ENCODE results near the gene ALDH7A1.

The ALDH7A1 gene

GRCh38 chr5:126535856-126536545, 59.0 kb downstream of the ALDH7A1 start:
- Histone ChIP-seq H3K4me1 (ENCODE audit: low read depth, poor library complexity, severe bottlenecking) (peaks cover 5% of the 10 kb centered on the region), H3K27ac (no peak overlapping the region), H3K9ac (no peak overlapping the region), H2AFZ (ENCODE audit: low read depth) (no peak overlapping the region), H3K27me3 (ENCODE audit: insufficient read depth, low read depth) (no peaks in the 10 kb centered on the region), H3K4me2 (no peak overlapping the region), H3K79me2 (ENCODE audit: insufficient read depth, low read depth) (no peaks in the 10 kb centered on the region), H4K20me1 (ENCODE audit: insufficient read depth) (no peaks in the 10 kb centered on the region), H3K4me3 (IDR thresholded peaks at IDR 0.05; ENCODE audit: insufficient read depth, low read depth, low read length) (no peak overlapping the region), H3K36me3 (ENCODE audit: insufficient read depth) (no peaks in the 10 kb centered on the region)
- no peak for TF ChIP-seq CTCF (conservative IDR thresholded peaks at IDR 0.05; ENCODE audit: low read depth, low read length)

- Histone ChIP-seq H3K4me3 (IDR thresholded peaks at IDR 0.05; ENCODE audit: insufficient read depth, low read depth, low read length) (no peak overlapping the region), H3K4me1 (ENCODE audit: low read depth, poor library complexity, severe bottlenecking) (peaks cover 5% of the 10 kb centered on the region), H3K4me2 (no peak overlapping the region), H3K27ac (no peak overlapping the region), H4K20me1 (ENCODE audit: insufficient read depth) (no peaks in the 10 kb centered on the region), H2AFZ (ENCODE audit: low read depth) (no peak overlapping the region), H3K36me3 (ENCODE audit: insufficient read depth) (no peaks in the 10 kb centered on the region), H3K79me2 (ENCODE audit: insufficient read depth, low read depth) (no peaks in the 10 kb centered on the region), H3K9ac (no peak overlapping the region), H3K27me3 (ENCODE audit: insufficient read depth, low read depth) (no peaks in the 10 kb centered on the region)
- no peak for TF ChIP-seq CTCF (conservative IDR thresholded peaks at IDR 0.05; ENCODE audit: low read depth, low read length)
Observed at GRCh38 chr5:126534553-126534952, 60.5 kb downstream of the ALDH7A1 start.

- no peak overlapping the region for H2AFZ ChIP-seq (ENCODE audit: low read depth)
- no peaks in the 10 kb centered on the region for H3K36me3 ChIP-seq (ENCODE audit: insufficient read depth)
- H3K9ac ChIP-seq, result no peak overlapping the region
- H3K4me2 ChIP-seq, result no peak overlapping the region
- H4K20me1 ChIP-seq (ENCODE audit: insufficient read depth), result no peaks in the 10 kb centered on the region
- no peak overlapping the region for H3K4me3 ChIP-seq (IDR thresholded peaks at IDR 0.05; ENCODE audit: insufficient read depth, low read depth, low read length)
- no peaks in the 10 kb centered on the region for H3K79me2 ChIP-seq (ENCODE audit: insufficient read depth, low read depth)
- no peaks in the 10 kb centered on the region for H3K27me3 ChIP-seq (ENCODE audit: insufficient read depth, low read depth)
- TF ChIP-seq CTCF (conservative IDR thresholded peaks at IDR 0.05; ENCODE audit: low read depth, low read length), result no peak
- no peaks in the 10 kb centered on the region for H3K4me1 ChIP-seq (ENCODE audit: low read depth, poor library complexity, severe bottlenecking)
- no peak overlapping the region for H3K27ac ChIP-seq
Observed at GRCh38 chr5:126531543-126532120, 63.4 kb downstream of the ALDH7A1 start.

GRCh38 chr5:126527892-126528291, 67.1 kb downstream of the ALDH7A1 start:
- no peaks in the 10 kb centered on the region for H3K79me2 ChIP-seq (ENCODE audit: insufficient read depth, low read depth)
- H3K4me2 ChIP-seq, result no peak overlapping the region
- H3K4me1 ChIP-seq (ENCODE audit: low read depth, poor library complexity, severe bottlenecking), result no peaks in the 10 kb centered on the region
- no peak overlapping the region for H3K27ac ChIP-seq
- no peaks in the 10 kb centered on the region for H3K36me3 ChIP-seq (ENCODE audit: insufficient read depth)
- H4K20me1 ChIP-seq (ENCODE audit: insufficient read depth), result no peaks in the 10 kb centered on the region
- no peak overlapping the region for H3K4me3 ChIP-seq (IDR thresholded peaks at IDR 0.05; ENCODE audit: insufficient read depth, low read depth, low read length)
- H3K9ac ChIP-seq, result no peak overlapping the region
- no peaks in the 10 kb centered on the region for H3K27me3 ChIP-seq (ENCODE audit: insufficient read depth, low read depth)
- no peak for TF ChIP-seq CTCF (conservative IDR thresholded peaks at IDR 0.05; ENCODE audit: low read depth, low read length)
- no peak overlapping the region for H2AFZ ChIP-seq (ENCODE audit: low read depth)

Measured in KMS-11 (cell line).